HepG2 (cell line): Measurements from ENCODE around the gene CASP4. TPM values are rescaled to one million over a fixed set of nuclear protein-coding genes. Genes with fewer than 3 reads are reported as not detected.

Experiments
- AHDC1 ChIP-seq: sonication (generic); formaldehyde crosslinking; IDR thresholded peaks from 2 replicates; pipeline ENCODE4 v1.5.1; 2020; ENCODE audit warnings: mild to moderate bottlenecking, missing genetic modification reagents, borderline replicate concordance
- YEATS4 ChIP-seq: sonication (generic); formaldehyde crosslinking; IDR thresholded peaks from 2 replicates; pipeline ENCODE4 v1.4.0; 2020; ENCODE audit warnings: missing genetic modification reagents, borderline replicate concordance
- polyA plus RNA-seq, 8 experiments: library from polyadenylated mRNA; depleted of rRNA in 3 of 8; stranded (reverse) in 7 of 8; unstranded in 1 of 8; fragments of >200 nt; fragmentation: Illumina TruSeq in 4 of 8; extraction: Trizol in 4 of 8; gene quantifications; 2 replicates each; pipeline versions ENCODE4 v1.2.1 to v1.2.3, GENCODE V29; 2011 to 2016; ENCODE audit warnings: low read depth in 4 of 8, missing spikeins in 1 of 8, mixed read lengths in 1 of 8; ENCODE audit not compliant: insufficient read depth in 1 of 8
- total RNA-seq, 5 experiments: library from RNA; depleted of rRNA; stranded (reverse); fragments of >200 nt; fragmentation: Illumina TruSeq; extraction: Trizol; gene quantifications; 2 replicates each; pipeline ENCODE4 v1.2.3, GENCODE V29; 2016; ENCODE audit warnings: low read depth in 1 of 5
- TF ChIP-seq, protein P1 (sequence below): sonication (generic); formaldehyde crosslinking; IDR thresholded peaks from 2 replicates; pipeline ENCODE4 v1.4.0; 2020; ENCODE audit warnings: mild to moderate bottlenecking, missing genetic modification reagents

CASP4 gene
- total and polyA plus RNA-seq, 2 of the 13 experiments (the other 11 are each of a cell fraction or from before 2014, with no cell fraction given) = 56.4 to 69.8 TPM

DNA sequence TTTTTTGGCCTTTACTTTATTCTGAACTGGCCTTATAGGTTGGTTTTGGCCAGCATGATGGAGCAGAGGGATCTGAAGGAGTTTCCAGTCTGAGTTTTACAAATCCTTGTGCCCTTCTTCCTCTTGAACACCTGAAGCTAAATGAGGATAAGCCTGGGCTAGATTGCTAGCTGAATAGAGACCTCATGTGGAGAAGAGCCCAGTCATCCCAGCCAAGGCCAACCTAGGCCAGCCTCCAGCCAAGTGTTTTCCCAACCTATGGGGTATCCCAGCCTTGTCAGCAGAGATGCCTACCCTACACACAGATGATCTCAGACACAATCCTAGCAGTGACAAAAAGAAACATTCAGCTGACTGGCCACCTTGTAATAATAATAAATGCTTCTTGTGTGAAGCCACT, 69.1 kb downstream of the CASP4 start (continued):
- TF ChIP-seq, protein P1, sequence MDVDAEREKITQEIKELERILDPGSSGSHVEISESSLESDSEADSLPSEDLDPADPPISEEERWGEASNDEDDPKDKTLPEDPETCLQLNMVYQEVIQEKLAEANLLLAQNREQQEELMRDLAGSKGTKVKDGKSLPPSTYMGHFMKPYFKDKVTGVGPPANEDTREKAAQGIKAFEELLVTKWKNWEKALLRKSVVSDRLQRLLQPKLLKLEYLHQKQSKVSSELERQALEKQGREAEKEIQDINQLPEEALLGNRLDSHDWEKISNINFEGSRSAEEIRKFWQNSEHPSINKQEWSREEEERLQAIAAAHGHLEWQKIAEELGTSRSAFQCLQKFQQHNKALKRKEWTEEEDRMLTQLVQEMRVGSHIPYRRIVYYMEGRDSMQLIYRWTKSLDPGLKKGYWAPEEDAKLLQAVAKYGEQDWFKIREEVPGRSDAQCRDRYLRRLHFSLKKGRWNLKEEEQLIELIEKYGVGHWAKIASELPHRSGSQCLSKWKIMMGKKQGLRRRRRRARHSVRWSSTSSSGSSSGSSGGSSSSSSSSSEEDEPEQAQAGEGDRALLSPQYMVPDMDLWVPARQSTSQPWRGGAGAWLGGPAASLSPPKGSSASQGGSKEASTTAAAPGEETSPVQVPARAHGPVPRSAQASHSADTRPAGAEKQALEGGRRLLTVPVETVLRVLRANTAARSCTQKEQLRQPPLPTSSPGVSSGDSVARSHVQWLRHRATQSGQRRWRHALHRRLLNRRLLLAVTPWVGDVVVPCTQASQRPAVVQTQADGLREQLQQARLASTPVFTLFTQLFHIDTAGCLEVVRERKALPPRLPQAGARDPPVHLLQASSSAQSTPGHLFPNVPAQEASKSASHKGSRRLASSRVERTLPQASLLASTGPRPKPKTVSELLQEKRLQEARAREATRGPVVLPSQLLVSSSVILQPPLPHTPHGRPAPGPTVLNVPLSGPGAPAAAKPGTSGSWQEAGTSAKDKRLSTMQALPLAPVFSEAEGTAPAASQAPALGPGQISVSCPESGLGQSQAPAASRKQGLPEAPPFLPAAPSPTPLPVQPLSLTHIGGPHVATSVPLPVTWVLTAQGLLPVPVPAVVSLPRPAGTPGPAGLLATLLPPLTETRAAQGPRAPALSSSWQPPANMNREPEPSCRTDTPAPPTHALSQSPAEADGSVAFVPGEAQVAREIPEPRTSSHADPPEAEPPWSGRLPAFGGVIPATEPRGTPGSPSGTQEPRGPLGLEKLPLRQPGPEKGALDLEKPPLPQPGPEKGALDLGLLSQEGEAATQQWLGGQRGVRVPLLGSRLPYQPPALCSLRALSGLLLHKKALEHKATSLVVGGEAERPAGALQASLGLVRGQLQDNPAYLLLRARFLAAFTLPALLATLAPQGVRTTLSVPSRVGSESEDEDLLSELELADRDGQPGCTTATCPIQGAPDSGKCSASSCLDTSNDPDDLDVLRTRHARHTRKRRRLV (CRISPR knock-in tag) = no peak
- TF ChIP-seq YEATS4 (CRISPR knock-in tag) (no peak), AHDC1 (no peak)
- TF ChIP-seq, all 625 proteins: peak for 0
